Measurements from ENCODE around the gene DGKZ. TPM values are rescaled to one million over a fixed set of nuclear protein-coding genes. Genes with fewer than 3 reads are reported as not detected.

The DGKZ gene
- total and polyA plus RNA-seq, 2 of the 13 experiments (the other 11 are each of a cell fraction or from before 2014, with no cell fraction given) = 15.8 to 20.7 TPM

DNA sequence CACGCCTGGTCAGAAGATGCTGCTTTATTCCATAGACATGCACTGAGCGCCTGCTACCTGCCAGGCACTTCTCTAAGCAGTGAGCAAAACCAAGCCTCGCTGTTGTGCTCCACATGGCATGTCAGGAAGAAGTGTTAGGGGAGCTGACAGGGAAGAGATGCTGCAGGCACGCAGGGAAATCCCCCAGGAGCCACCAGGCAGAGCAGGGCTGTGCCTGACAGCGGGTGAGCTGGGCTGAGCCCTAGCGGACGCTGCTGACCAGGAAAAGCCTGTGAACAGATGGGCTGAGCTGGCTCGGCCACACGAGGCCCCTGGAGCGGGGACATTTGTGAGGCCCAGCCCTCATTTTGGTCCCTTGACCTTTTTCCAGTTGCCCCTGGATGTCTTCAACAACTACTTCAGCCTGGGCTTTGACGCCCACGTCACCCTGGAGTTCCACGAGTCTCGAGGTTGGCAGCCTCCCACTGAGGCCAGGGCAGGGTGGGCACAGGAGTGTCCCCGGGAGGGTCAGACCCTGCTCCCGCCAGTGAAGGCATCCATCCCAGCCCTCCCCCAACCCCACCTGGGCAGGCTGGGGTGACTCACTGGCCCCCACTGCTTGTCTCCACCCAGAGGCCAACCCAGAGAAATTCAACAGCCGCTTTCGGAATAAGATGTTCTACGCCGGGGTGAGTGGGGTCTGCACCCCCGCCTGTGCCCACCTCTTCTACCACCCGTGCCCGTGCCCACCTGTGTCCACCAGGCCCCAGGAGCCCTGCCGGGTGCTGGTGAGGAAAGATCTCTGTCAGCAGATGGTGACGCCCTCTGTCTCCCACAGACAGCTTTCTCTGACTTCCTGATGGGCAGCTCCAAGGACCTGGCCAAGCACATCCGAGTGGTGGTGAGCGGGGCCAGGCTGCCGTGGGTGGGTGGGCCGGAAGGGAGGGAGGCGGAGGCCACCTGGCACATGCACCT is 26.8 kb downstream of the DGKZ start:
- TF ChIP-seq, protein P1, sequence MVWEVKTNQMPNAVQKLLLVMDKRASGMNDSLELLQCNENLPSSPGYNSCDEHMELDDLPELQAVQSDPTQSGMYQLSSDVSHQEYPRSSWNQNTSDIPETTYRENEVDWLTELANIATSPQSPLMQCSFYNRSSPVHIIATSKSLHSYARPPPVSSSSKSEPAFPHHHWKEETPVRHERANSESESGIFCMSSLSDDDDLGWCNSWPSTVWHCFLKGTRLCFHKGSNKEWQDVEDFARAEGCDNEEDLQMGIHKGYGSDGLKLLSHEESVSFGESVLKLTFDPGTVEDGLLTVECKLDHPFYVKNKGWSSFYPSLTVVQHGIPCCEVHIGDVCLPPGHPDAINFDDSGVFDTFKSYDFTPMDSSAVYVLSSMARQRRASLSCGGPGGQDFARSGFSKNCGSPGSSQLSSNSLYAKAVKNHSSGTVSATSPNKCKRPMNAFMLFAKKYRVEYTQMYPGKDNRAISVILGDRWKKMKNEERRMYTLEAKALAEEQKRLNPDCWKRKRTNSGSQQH (CRISPR knock-in tag; IDR thresholded peaks at IDR 0.05; ENCODE audit: low read depth) = no peak
- TF ChIP-seq, protein P2, sequence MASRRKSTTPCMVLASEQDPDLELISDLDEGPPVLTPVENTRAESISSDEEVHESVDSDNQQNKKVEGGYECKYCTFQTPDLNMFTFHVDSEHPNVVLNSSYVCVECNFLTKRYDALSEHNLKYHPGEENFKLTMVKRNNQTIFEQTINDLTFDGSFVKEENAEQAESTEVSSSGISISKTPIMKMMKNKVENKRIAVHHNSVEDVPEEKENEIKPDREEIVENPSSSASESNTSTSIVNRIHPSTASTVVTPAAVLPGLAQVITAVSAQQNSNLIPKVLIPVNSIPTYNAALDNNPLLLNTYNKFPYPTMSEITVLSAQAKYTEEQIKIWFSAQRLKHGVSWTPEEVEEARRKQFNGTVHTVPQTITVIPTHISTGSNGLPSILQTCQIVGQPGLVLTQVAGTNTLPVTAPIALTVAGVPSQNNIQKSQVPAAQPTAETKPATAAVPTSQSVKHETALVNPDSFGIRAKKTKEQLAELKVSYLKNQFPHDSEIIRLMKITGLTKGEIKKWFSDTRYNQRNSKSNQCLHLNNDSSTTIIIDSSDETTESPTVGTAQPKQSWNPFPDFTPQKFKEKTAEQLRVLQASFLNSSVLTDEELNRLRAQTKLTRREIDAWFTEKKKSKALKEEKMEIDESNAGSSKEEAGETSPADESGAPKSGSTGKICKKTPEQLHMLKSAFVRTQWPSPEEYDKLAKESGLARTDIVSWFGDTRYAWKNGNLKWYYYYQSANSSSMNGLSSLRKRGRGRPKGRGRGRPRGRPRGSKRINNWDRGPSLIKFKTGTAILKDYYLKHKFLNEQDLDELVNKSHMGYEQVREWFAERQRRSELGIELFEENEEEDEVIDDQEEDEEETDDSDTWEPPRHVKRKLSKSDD (CRISPR knock-in tag; IDR thresholded peaks at IDR 0.05; ENCODE audit: low read depth) = no peak
- TF ChIP-seq SAP130 (CRISPR knock-in tag; IDR thresholded peaks at IDR 0.05; ENCODE audit: low read depth) = no peak
- no peak for TF ChIP-seq ZNF652 (CRISPR knock-in tag; IDR thresholded peaks at IDR 0.05; ENCODE audit: borderline replicate concordance, low read depth)
- no peak for TF ChIP-seq ZNF33B (CRISPR knock-in tag; IDR thresholded peaks at IDR 0.05)
- no peak for TF ChIP-seq NR2F1 (CRISPR knock-in tag; IDR thresholded peaks at IDR 0.05)
- no peak for TF ChIP-seq HOXD1 (CRISPR knock-in tag; IDR thresholded peaks at IDR 0.05)
- TF ChIP-seq CBX5 (CRISPR knock-in tag; IDR thresholded peaks at IDR 0.05; ENCODE audit: borderline replicate concordance) = no peak
- no peak for TF ChIP-seq CC2D1A (CRISPR knock-in tag; IDR thresholded peaks at IDR 0.05)
- TF ChIP-seq FOSL1 (CRISPR knock-in tag; IDR thresholded peaks at IDR 0.05; ENCODE audit: borderline replicate concordance) = no peak
- no peak for TF ChIP-seq ZNF451 (CRISPR knock-in tag; IDR thresholded peaks at IDR 0.05)
- CTCF ChIA-PET (ENCODE audit: low intra/inter-chr PET ratio, low total read pairs) = no interaction called here
- no peak for DNase-seq (ENCODE audit: low spot score)
- in situ Hi-C loops (cut with HindIII; ENCODE audit: extremely low pct_ligation_motif_present, low pct_unique_long_range_greater_than_20kb) = no loop called here
- H3K9ac ChIP-seq (ENCODE audit: insufficient read depth, low read depth, low read length) = no peak overlapping the region
- POLR2A ChIA-PET = no interaction called here
- no peak overlapping the region for H3K4me2 ChIP-seq (ENCODE audit: low read depth, low read length)
- H3K4me1 ChIP-seq (ENCODE audit: insufficient read depth, low read length) = peaks cover 14% of the 10 kb centered on the region
- no peak for ATAC-seq
- no peak for FAIRE-seq
- H3K36me3 ChIP-seq (replicated peaks in 1 of 2; ENCODE audit: control insufficient read depth in 1 of 2, insufficient read depth in 2 of 2, low read length in 2 of 2) = peaks cover 1 to 4% of the 10 kb centered on the region in 2 experiments; a peak in 1 of 5 replicates
- no TSS peak for BruUV-seq (replicated peaks)
- no peak overlapping the region for H3K27ac ChIP-seq (ENCODE audit: extremely low read length, insufficient read depth, low read length)
- H4K20me1 ChIP-seq (ENCODE audit: insufficient read depth, low read length) = no peaks in the 10 kb centered on the region
- intact Hi-C loops (cut with micrococcal nuclease; ENCODE audit: unreplicated experiment) = no loop called here
- no peaks in the 10 kb centered on the region for H3K9me3 ChIP-seq (ENCODE audit: low read length)
- H3K4me3 ChIP-seq (replicated peaks in 1 of 3; ENCODE audit: insufficient read depth in 1 of 3, low read depth in 2 of 3, low read length in 3 of 3) = no peak overlapping the region
- no peaks in the 10 kb centered on the region for H3K27me3 ChIP-seq (ENCODE audit: control insufficient read depth in 1 of 2, insufficient read depth in 2 of 2, low read length in 2 of 2)
- no peaks in the 10 kb centered on the region for H3K79me2 ChIP-seq (ENCODE audit: insufficient read depth, low read length)
- WGBS (ENCODE audit: low lambda C conversion rate) = 95% methylated on average over 23 of the region's 30 CpGs
- no peak overlapping the region for H2AFZ ChIP-seq (ENCODE audit: low read length)

Measured in HepG2 (cell line).